ENCODE results near the gene CEACAM6. TPM values are rescaled to one million over a fixed set of nuclear protein-coding genes. Genes with fewer than 3 reads are reported as not detected.
"Not testable (repeated sequence)": the region's sequence is repeated elsewhere in the genome, so short reads cannot be mapped to it uniquely, and the experiment has no call there.

Gene CEACAM6
- polyA plus RNA-seq, 6 donors from 2014 or later, result not detected

- H3K27ac Mint-ChIP-seq, result no peak overlapping the region
- no peaks in the 10 kb centered on the region for H3K4me1 Mint-ChIP-seq
- no peak for ATAC-seq (ENCODE audit: low read depth in 2 of 2)
- no peaks in the 10 kb centered on the region for H3K9me3 Mint-ChIP-seq
- H3K27me3 Mint-ChIP-seq, result peaks cover 35 to 48% (median 46%) of the 10 kb centered on the region in 3 donors
- H3K4me3 Mint-ChIP-seq, result no peak overlapping the region
- no peak for DNase-seq
- no peaks in the 10 kb centered on the region for H3K36me3 Mint-ChIP-seq
Observed at GRCh38 chr19:41734156-41734555, 21.2 kb upstream of the CEACAM6 start.

- no peak for DNase-seq
- no peaks in the 10 kb centered on the region for H3K36me3 Mint-ChIP-seq
- no peak overlapping the region for H3K4me3 Mint-ChIP-seq
Observed at GRCh38 chr19:41734585-41734984, 20.7 kb upstream of the CEACAM6 start.

GRCh38 chr19:41735071-41735600 is 20.2 kb upstream of the CEACAM6 start:
- DNase-seq, result no peak
- no peak for ATAC-seq (ENCODE audit: low read depth in 2 of 2)
- Mint-ChIP-seq H3K36me3 (no peaks in the 10 kb centered on the region), H3K27me3 (peaks cover 35 to 48% (median 46%) of the 10 kb centered on the region in 3 donors), H3K9me3 (no peaks in the 10 kb centered on the region), H3K4me3 (no peak overlapping the region), H3K4me1 (no peaks in the 10 kb centered on the region), H3K27ac (no peak overlapping the region)

More at GRCh38 chr19:41734585-41734984, 20.7 kb upstream of the CEACAM6 start:
- peaks cover 35 to 48% (median 46%) of the 10 kb centered on the region in 3 donors for H3K27me3 Mint-ChIP-seq
- no peaks in the 10 kb centered on the region for H3K9me3 Mint-ChIP-seq
- no peak for ATAC-seq (ENCODE audit: low read depth in 2 of 2)
- peak overlapping the region in 1 of 6 donors; percentile 30 for H3K27ac Mint-ChIP-seq
- no peaks in the 10 kb centered on the region for H3K4me1 Mint-ChIP-seq

- DNase-seq (no peak), ATAC-seq (ENCODE audit: low read depth in 2 of 2) (no peak)
- peaks cover 18 to 23% (median 19%) of the 10 kb centered on the region in 3 donors for H3K27me3 Mint-ChIP-seq
- H3K36me3 Mint-ChIP-seq, result no peaks in the 10 kb centered on the region
- no peak overlapping the region for H3K4me3 Mint-ChIP-seq
- peaks cover 0 to 6% (median 4%) of the 10 kb centered on the region in 3 donors for H3K4me1 Mint-ChIP-seq
- no peaks in the 10 kb centered on the region for H3K9me3 Mint-ChIP-seq
- H3K27ac Mint-ChIP-seq, result no peak overlapping the region
Observed at GRCh38 chr19:41739361-41739760, 16.0 kb upstream of the CEACAM6 start.

- Mint-ChIP-seq H3K4me3 (no peak overlapping the region), H3K27ac (no peak overlapping the region), H3K27me3 (peaks cover 18 to 24% (median 22%) of the 10 kb centered on the region in 3 donors), H3K9me3 (no peaks in the 10 kb centered on the region), H3K4me1 (peaks cover 9 to 18% (median 14%) of the 10 kb centered on the region in 3 donors), H3K36me3 (no peaks in the 10 kb centered on the region)
- DNase-seq (no peak), ATAC-seq (ENCODE audit: low read depth in 2 of 2) (no peak)
Observed at GRCh38 chr19:41740415-41741243, 14.7 kb upstream of the CEACAM6 start.

- no peaks in the 10 kb centered on the region for H3K36me3 Mint-ChIP-seq
- H3K4me3 Mint-ChIP-seq, result no peak overlapping the region
- H3K9me3 Mint-ChIP-seq, result no peaks in the 10 kb centered on the region
- H3K27ac Mint-ChIP-seq, result no peak overlapping the region
- peaks cover 13 to 23% (median 20%) of the 10 kb centered on the region in 3 donors for H3K4me1 Mint-ChIP-seq
- peaks cover 19 to 27% (median 24%) of the 10 kb centered on the region in 3 donors for H3K27me3 Mint-ChIP-seq
- no peak for ATAC-seq (ENCODE audit: low read depth in 2 of 2)
- no peak for DNase-seq
Observed at GRCh38 chr19:41741244-41741554, 14.1 kb upstream of the CEACAM6 start.

GRCh38 chr19:41744850-41745249 is 10.5 kb upstream of the CEACAM6 start:
- H3K4me3 Mint-ChIP-seq, result peak overlapping the region in 1 of 8 donors; percentile 59
- DNase-seq, result peak; percentile 32
- peak overlapping the region in 3 of 6 donors; percentile 3 to 47 (median 7) for H3K27ac Mint-ChIP-seq
- ATAC-seq (ENCODE audit: low read depth in 2 of 2), result peak; percentile 72 to 86
- H3K36me3 Mint-ChIP-seq, result no peaks in the 10 kb centered on the region
- peaks cover 36 to 52% (median 46%) of the 10 kb centered on the region in 3 donors for H3K27me3 Mint-ChIP-seq
- H3K9me3 Mint-ChIP-seq, result no peaks in the 10 kb centered on the region
- H3K4me1 Mint-ChIP-seq, result peaks cover 16 to 28% (median 26%) of the 10 kb centered on the region in 3 donors

GRCh38 chr19:41745756-41746155 is 9.6 kb upstream of the CEACAM6 start:
- Mint-ChIP-seq H3K36me3 (no peaks in the 10 kb centered on the region), H3K9me3 (no peaks in the 10 kb centered on the region), H3K27me3 (peaks cover 36 to 57% (median 49%) of the 10 kb centered on the region in 3 donors), H3K4me1 (peaks cover 16 to 28% (median 26%) of the 10 kb centered on the region in 3 donors), H3K4me3 (no peak overlapping the region), H3K27ac (no peak overlapping the region)
- no peak for ATAC-seq (ENCODE audit: low read depth in 2 of 2)
- no peak for DNase-seq

GRCh38 chr19:41746593-41747227 is 8.6 kb upstream of the CEACAM6 start:
- peaks cover 36 to 55% (median 53%) of the 10 kb centered on the region in 3 donors for H3K27me3 Mint-ChIP-seq

GRCh38 chr19:41748012-41748411 is 7.3 kb upstream of the CEACAM6 start:
- H3K27me3 Mint-ChIP-seq, result peaks cover 36 to 66% (median 53%) of the 10 kb centered on the region in 3 donors

More at GRCh38 chr19:41746593-41747227, 8.6 kb upstream of the CEACAM6 start:
- Mint-ChIP-seq H3K4me3 (peak overlapping the region in 1 of 8 donors; percentile 6), H3K27ac (no peak overlapping the region), H3K36me3 (no peaks in the 10 kb centered on the region), H3K4me1 (peaks cover 16 to 31% (median 26%) of the 10 kb centered on the region in 3 donors), H3K9me3 (no peaks in the 10 kb centered on the region)
- DNase-seq, result no peak
- peak; percentile 56 to 58 for ATAC-seq (ENCODE audit: low read depth in 2 of 2)

GRCh38 chr19:41750248-41751134 is 4.8 kb upstream of the CEACAM6 start:
- Mint-ChIP-seq H3K27me3 (peaks cover 28 to 62% (median 46%) of the 10 kb centered on the region in 3 donors), H3K4me1 (peaks cover 12 to 20% (median 18%) of the 10 kb centered on the region in 3 donors)
- ATAC-seq (ENCODE audit: low read depth in 2 of 2); H3K4me3 Mint-ChIP-seq; H3K9me3 Mint-ChIP-seq; H3K27ac Mint-ChIP-seq; DNase-seq; H3K36me3 Mint-ChIP-seq: not testable (repeated sequence)

More at GRCh38 chr19:41748012-41748411, 7.3 kb upstream of the CEACAM6 start:
- no peak overlapping the region for H3K27ac Mint-ChIP-seq
- no peak overlapping the region for H3K4me3 Mint-ChIP-seq
- no peaks in the 10 kb centered on the region for H3K36me3 Mint-ChIP-seq
- DNase-seq (no peak), ATAC-seq (ENCODE audit: low read depth in 2 of 2) (no peak)
- peaks cover 16 to 31% (median 26%) of the 10 kb centered on the region in 3 donors for H3K4me1 Mint-ChIP-seq
- H3K9me3 Mint-ChIP-seq, result no peaks in the 10 kb centered on the region

- DNase-seq, result peak; percentile 58
- H3K36me3 Mint-ChIP-seq, result no peaks in the 10 kb centered on the region
- peaks cover 4 to 9% (median 6%) of the 10 kb centered on the region in 3 donors for H3K4me1 Mint-ChIP-seq
- H3K27ac Mint-ChIP-seq, result no peak overlapping the region
- no peaks in the 10 kb centered on the region for H3K9me3 Mint-ChIP-seq
- no peak overlapping the region for H3K4me3 Mint-ChIP-seq
- ATAC-seq (ENCODE audit: low read depth in 2 of 2), result peak; percentile 71 to 83
- H3K27me3 Mint-ChIP-seq, result peaks cover 11 to 42% (median 20%) of the 10 kb centered on the region in 3 donors
Observed at GRCh38 chr19:41753159-41753558, 2.2 kb upstream of the CEACAM6 start.

Data from naive B cell (primary cell).